Renal cortex interstitium (tissue), 15 donors: ENCODE measurements around the gene SAPCD2. TPM values are rescaled to one million over a fixed set of nuclear protein-coding genes. Genes with fewer than 3 reads are reported as not detected.
"Not testable (repeated sequence)": the region's sequence is repeated elsewhere in the genome, so short reads cannot be mapped to it uniquely, and the experiment has no call there.

Source experiments
- DNase-seq, 11 donors: peaks; one replicate each; pipeline ENCODE4 v3.0.0-alpha.2; 2013; ENCODE audit warnings: low read depth in 9 of 11, low spot score in 4 of 11; ENCODE audit errors: extremely low read depth in 1 of 11
- long read RNA-seq, 16 experiments: transcript quantifications; one replicate each; lab custom pipeline, GENCODE V29; 2026
- polyA plus RNA-seq, 3 donors: library from polyadenylated mRNA; unstranded; fragments of 120-200 nt; gene quantifications; one replicate each; pipeline ENCODE4 v1.2.1, GENCODE V29; 2013; ENCODE audit not compliant: insufficient read length in 3 of 3

SAPCD2 gene
- polyA plus RNA-seq: 1 to 10 TPM; 6.6 to 9.2 (median 6.8) TPM
- long read RNA-seq, donor 1, partial matches to known transcripts: 0 of 2 reads
- long read RNA-seq, donor 1, other reads (novel, unspliced or antisense): 0 of 2 reads
- long read RNA-seq, donor 2, partial matches to known transcripts: 0 of 1 reads
- long read RNA-seq, donor 2, other reads (novel, unspliced or antisense): 0 of 1 reads
- long read RNA-seq, donor 3, partial matches to known transcripts: 0 of 2 reads
- long read RNA-seq, donor 3, other reads (novel, unspliced or antisense): 0 of 2 reads
- long read RNA-seq, donor 4, transcript SAPCD2-201 (6 exons, 3,848 nt): major isoform, 5 of 21 reads
- long read RNA-seq, donor 4, partial matches to known transcripts: 16 of 21 reads
- long read RNA-seq, donor 4, other reads (novel, unspliced or antisense): 0 of 21 reads
- long read RNA-seq, donor 5: 0 reads
- long read RNA-seq, donor 6, partial matches to known transcripts: 0 of 1 reads
- long read RNA-seq, donor 6, other reads (novel, unspliced or antisense): 0 of 1 reads
- long read RNA-seq, donor 7, partial matches to known transcripts: 0 of 1 reads
- long read RNA-seq, donor 7, other reads (novel, unspliced or antisense): 0 of 1 reads
- long read RNA-seq, donor 8: 0 reads
- long read RNA-seq, donor 9, partial matches to known transcripts: 8 of 8 reads
- long read RNA-seq, donor 9, other reads (novel, unspliced or antisense): 0 of 8 reads
- long read RNA-seq, donor 10, partial matches to known transcripts: 0 of 2 reads
- long read RNA-seq, donor 10, other reads (novel, unspliced or antisense): 0 of 2 reads
- long read RNA-seq, donor 11, partial matches to known transcripts: 0 of 1 reads
- long read RNA-seq, donor 11, other reads (novel, unspliced or antisense): 0 of 1 reads
- long read RNA-seq, donor 12, partial matches to known transcripts: 0 of 1 reads
- long read RNA-seq, donor 12, other reads (novel, unspliced or antisense): 0 of 1 reads
- long read RNA-seq, donor 13: 0 reads
- long read RNA-seq, donor 14: 0 reads
- long read RNA-seq, donor 15, partial matches to known transcripts: 0 of 1 reads
- long read RNA-seq, donor 15, other reads (novel, unspliced or antisense): 0 of 1 reads
- long read RNA-seq, donor 16, partial matches to known transcripts: 6 of 10 reads
- long read RNA-seq, donor 16, other reads (novel, unspliced or antisense): 0 of 10 reads

- peak in 8 of 11 donors; percentile 71 to 86 (median 76) for DNase-seq
Observed at GRCh38 chr9:137070201-137070905, at the start of gene SAPCD2. Gene SAPCD2, minus strand, starts transcription at chr9:137070557. Its CDS starts 97 bp downstream, at chr9:137070460.

GRCh38 chr9:137118092-137118603 is 47.8 kb upstream of the SAPCD2 start:
- DNase-seq: not testable (repeated sequence)

- DNase-seq: no peak
Observed at GRCh38 chr9:137117269-137117731, 46.9 kb upstream of the SAPCD2 start.

- no peak for DNase-seq
Observed at GRCh38 chr9:137116728-137117127, 46.4 kb upstream of the SAPCD2 start.

GRCh38 chr9:137116027-137116507 is 45.7 kb upstream of the SAPCD2 start:
- DNase-seq: no peak

GRCh38 chr9:137115394-137116026 is 45.2 kb upstream of the SAPCD2 start:
- no peak for DNase-seq

GRCh38 chr9:137114613-137115393 is 44.4 kb upstream of the SAPCD2 start, which contains the start of gene DPP7:
Gene DPP7, minus strand, starts transcription at chr9:137114733. Its CDS starts 20 bp downstream, at chr9:137114713.
- DNase-seq: no peak

GRCh38 chr9:137114220-137114612 is 43.9 kb upstream of the SAPCD2 start:
- no peak for DNase-seq

- no peak for DNase-seq
Observed at GRCh38 chr9:137113385-137114159, 43.2 kb upstream of the SAPCD2 start.

- DNase-seq: no peak
Observed at GRCh38 chr9:137112564-137113384, 42.4 kb upstream of the SAPCD2 start.

- DNase-seq: no peak
Observed at GRCh38 chr9:137111788-137112563, 41.6 kb upstream of the SAPCD2 start.

- no peak for DNase-seq
Observed at GRCh38 chr9:137110911-137111787, 40.8 kb upstream of the SAPCD2 start.

GRCh38 chr9:137110147-137110910 is 40.0 kb upstream of the SAPCD2 start:
- DNase-seq: no peak
